HG02759 (cell line): ENCODE data around the gene ZNF771.
A peak's percentile ranks its signal among the peaks of the same experiment; 100 is the strongest.

Experiments
- ATAC-seq: cut with Tn5 transposase; IDR thresholded peaks from one replicate; pipeline ENCODE4 v1.9.1; 2021; ENCODE audit warnings: mild to moderate bottlenecking, moderate library complexity; ENCODE audit not compliant: unreplicated experiment

ZNF771 gene

GRCh38 chr16:30407102-30407803 is at the start of gene ZNF771:
Gene ZNF771, plus strand, starts transcription at chr16:30407606. Its CDS starts 448 bp downstream, at chr16:30408054.
- peak; percentile 82 for ATAC-seq

- ATAC-seq = no peak
Measured at GRCh38 chr16:30357715-30358576, 49.5 kb upstream of the ZNF771 start.

GRCh38 chr16:30358577-30358936 is 48.8 kb upstream of the ZNF771 start:
- no peak for ATAC-seq

- ATAC-seq = no peak
Measured at GRCh38 chr16:30358990-30359870, 48.2 kb upstream of the ZNF771 start.

GRCh38 chr16:30359871-30360170 is 47.6 kb upstream of the ZNF771 start:
- no peak for ATAC-seq

- ATAC-seq = no peak
Measured at GRCh38 chr16:30361180-30361579, 46.2 kb upstream of the ZNF771 start.

- ATAC-seq = no peak
Measured at GRCh38 chr16:30365200-30365599, 42.2 kb upstream of the ZNF771 start.

GRCh38 chr16:30366511-30366910 is 40.9 kb upstream of the ZNF771 start:
- ATAC-seq = no peak

- no peak for ATAC-seq
Measured at GRCh38 chr16:30367349-30368009, 39.9 kb upstream of the ZNF771 start.

GRCh38 chr16:30368122-30368791 is 39.1 kb upstream of the ZNF771 start:
- no peak for ATAC-seq

- ATAC-seq = no peak
Measured at GRCh38 chr16:30368792-30369090, 38.7 kb upstream of the ZNF771 start.

GRCh38 chr16:30369091-30369937 is 38.1 kb upstream of the ZNF771 start:
- no peak for ATAC-seq

- peak; percentile 21 for ATAC-seq
Measured at GRCh38 chr16:30369938-30370455, 37.4 kb upstream of the ZNF771 start.

GRCh38 chr16:30370456-30371247 is 36.8 kb upstream of the ZNF771 start, which contains the start of gene TBC1D10B:
Gene TBC1D10B, minus strand, starts transcription at chr16:30370494. Its CDS starts 311 bp downstream, at chr16:30370183.
- peak; percentile 74 for ATAC-seq

- ATAC-seq = no peak
Measured at GRCh38 chr16:30371248-30371816, 36.1 kb upstream of the ZNF771 start.

- no peak for ATAC-seq
Measured at GRCh38 chr16:30372038-30372712, 35.2 kb upstream of the ZNF771 start.

GRCh38 chr16:30372725-30373124 is 34.7 kb upstream of the ZNF771 start:
- no peak for ATAC-seq

- ATAC-seq = no peak
Measured at GRCh38 chr16:30374538-30374937, 32.9 kb upstream of the ZNF771 start, which contains the start of gene MYL11. Gene MYL11, plus strand, starts transcription at chr16:30374802. Its CDS starts 56 bp downstream, at chr16:30374858.
